OCI-M2 (cell line): Measurements from ENCODE around the gene IKZF3.
"Not testable (repeated sequence)": the region's sequence is repeated elsewhere in the genome, so short reads cannot be mapped to it uniquely, and the experiment has no call there.

Experiments used
- DNase-seq: peaks from one replicate; lab custom pipeline; 2025; ENCODE audit not compliant: unreplicated experiment; lab: John Stamatoyannopoulos, UW

IKZF3 gene

DNA sequence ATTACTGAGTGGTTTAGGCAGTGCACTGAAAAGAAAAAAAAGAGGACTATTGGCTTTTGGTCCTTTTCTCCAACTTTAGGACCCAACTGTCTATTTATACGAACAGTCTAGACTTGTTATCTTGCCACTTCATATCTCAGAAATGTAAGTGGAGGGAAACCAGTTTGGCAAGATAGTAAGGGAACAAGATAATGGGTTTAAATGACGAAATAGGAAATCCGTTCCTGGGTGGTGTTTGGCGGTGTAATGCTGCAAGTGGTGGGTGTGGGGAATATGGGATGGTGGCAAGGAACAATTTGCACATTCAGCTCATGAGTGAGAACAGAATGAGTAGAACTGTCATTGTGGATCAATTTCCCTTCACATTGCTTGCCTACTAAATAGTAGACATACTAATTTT, 81.6 kb downstream of the IKZF3 start:
- DNase-seq = no peak

DNA sequence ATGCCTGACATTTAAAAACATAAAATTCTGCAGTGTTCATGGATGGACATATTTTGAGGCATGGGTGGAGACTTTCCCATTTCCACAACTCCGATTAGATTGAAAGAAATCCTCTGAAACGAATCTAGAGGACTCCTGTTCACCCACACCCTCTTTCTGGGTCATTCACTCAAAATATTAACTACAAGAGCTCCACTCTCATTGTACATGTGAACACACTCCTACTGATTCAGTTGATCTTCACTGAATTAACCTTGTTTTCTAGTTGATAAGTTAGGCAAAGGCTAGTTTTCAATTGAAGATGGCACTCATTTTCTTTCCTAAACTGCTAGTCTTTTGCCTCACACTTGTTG, 82.3 kb downstream of the IKZF3 start:
- no peak for DNase-seq

DNA sequence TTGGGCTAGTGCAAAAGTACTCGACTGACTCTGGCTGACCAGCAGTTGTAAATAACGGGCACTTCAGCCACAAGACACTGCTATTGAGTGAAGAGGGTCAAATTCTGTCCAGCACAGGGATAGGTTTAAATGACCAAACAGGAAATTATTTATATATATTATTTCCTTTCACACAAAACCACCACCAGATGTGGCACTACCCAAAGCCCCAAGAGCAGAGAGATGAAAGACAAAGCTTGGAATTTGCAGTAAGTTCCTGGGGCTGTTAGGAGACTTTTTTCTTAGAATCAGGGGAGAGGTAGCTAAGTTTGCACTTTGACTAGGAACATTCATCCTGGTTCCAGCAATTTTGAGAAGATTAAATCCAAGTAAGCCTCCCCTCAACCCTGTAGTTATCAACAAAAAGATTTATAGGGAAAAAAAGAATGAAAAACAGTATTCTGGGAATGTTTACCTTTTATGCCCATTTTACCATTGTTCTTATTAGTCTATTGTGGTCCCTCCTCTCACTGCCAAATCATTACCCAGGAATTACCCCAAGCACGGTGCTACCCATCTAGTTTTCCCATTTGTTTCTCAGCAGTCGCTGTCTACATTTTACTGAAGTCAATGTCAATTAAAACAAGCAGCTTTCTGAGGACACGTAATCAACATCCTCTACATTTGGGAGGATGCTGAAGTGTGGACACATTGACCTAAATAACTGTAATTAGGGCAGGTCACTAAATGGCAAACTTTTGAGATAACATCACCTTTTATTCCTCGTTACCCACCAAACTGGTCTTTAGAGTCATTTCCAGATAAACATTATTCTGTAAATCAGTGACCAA, 82.9 kb downstream of the IKZF3 start:
- no peak for DNase-seq

DNA sequence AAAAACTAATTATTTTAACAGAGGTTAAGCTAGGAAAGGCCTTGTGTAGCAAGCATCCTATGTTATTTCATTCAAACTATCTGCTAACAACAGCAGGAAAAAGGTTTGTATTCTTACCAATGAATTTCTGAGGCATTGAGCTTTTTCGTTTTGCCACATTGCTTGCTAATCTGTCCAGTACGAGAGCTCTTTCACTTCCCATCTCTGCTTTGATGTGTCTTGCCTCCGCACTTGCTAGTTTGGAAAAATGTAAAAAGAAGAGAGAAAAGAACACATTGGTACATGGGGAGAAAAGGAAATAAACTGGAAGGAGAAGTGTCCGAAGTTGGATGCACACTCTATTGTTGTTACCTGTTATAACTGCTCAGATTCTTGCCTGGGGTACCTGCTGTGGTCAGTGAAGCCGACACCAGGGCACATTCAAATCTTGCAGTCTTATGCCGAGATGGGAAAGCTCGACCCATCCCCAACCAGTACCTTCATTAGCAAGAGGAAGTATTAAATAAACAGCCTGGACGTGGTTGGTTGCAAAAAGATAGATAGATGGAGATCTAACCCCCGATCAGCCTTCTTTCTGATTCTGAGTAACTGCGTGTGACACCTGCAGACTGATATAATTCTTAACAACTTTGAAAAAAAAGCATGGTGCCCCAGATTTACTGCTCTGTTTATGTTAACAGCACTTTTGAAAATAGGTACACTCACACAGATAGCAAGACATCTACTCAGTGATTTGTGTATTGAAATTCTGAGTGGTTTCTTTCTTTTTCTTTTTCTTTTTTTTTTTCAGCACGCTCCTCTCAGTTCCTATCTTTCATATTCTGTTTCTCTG, 86.4 kb downstream of the IKZF3 start:
- DNase-seq = no peak

DNA sequence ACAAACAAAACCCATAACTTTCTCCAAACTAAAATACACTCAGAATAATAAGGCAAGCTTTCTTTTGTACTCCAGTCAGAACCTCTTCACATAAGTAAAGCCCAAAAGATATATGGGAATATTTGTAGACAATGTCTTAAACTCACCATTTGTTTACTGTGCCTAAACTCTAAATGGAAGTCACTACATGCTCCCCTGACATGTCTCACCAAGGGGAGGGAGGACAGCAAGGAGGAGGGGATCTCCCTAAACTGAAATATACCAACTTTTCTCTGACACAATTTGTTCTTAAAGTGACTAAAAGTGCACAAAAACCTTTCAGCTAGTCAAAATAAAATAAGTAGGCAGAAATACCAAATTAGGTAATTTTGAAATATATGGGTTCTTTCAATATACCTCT, 87.9 kb downstream of the IKZF3 start:
- DNase-seq = no peak

DNA sequence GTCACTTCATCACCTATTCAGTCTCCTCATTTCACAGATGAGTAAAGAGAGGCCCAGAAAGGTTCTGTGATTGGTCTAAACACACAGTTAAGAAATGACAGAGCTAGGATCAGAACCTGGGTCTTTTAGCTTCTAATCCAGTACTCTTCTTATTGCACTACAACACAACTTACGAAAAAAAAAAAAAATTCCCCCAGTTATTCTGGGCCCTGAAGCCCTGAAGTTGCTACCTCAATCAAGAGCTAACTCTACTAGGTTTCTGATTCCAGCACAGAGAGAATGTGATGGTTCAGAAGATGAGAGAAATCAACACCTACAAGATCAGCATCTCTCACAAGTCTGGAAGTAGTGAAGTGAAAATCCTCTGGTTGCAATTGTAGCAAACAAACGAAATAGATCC, 89.1 kb downstream of the IKZF3 start:
- no peak for DNase-seq

DNA sequence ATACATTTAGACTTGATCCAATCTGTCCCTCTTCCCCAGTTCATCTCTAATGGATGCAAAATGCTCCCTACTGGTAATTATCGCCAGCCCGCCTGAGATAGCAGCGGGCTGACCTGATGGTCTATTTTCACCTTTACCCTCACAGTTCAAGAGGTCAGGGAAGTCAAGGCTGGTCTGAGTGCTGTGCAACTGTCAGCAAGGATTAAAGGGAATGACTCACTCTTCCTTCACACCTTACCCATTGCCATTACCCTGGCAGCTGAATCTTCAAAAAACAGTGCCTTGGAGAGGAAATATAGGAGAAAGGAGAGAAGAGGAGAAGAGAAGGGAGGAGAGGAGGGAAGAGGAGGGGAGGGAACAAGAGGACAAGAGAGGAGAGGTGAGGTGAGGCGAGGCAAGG, 90.1 kb downstream of the IKZF3 start:
- no peak for DNase-seq

DNA sequence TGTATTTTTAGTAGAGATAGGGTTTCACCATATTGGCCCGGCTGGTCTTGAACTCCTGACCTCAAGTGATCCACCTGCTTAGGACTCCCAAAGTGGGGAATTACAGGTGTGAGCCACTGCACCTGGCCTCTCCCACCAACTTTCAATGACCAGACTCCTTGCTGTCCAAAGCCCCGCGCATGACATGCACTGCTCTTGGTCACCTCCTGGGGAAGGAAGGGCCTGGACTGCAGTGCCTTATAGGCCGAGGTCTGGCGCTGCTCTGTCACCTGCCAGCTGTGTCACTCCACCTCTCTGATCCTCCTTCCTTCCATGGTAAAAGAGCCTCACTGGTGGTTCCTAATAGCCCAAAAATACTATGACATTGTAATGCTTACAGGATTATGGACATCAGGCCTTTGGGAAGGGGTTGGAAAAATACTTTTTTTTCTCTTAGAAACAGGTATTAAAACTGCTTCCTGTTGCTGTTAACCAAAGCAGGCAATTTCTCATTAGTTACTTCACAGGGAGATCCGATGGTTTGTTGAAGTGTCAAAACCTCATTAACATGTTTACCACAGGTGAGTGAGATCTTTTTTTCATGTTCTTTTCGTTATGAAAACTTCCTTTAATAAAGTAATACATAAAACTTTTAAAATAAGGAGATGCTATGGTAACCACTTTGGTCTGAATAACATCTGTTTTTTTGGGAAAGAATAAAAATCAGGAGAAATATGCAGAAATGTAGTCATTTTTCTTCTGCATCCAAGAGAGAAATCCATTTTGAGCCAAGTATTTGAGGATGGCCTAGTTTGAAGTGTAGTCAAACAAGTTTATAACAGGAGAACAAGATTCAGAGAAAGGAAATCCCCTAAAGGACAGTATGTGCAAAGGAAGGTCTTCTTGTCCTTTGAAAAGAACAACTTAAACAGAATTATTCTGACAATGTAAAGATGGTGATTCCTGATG, 90.9 kb downstream of the IKZF3 start:
- no peak for DNase-seq

DNA sequence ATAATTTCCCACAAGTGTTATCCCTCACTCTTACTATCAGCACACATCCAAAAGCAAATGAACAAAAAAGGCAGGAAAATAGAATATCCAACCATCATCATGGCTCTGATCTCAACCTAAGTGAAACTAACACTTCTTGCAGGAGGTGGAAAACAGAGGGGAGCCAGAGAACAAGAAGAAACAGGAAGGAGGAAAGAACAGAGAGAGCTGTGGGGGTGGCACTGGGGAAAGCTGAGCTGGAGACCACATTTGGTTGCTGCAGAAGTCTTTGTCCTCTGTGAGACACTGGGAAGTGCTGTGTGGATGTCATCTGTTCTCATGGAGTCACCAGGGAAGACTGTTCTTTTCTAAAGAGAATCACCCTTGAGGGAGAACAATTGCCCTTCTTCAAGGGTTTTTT, 91.7 kb downstream of the IKZF3 start:
- DNase-seq = no peak

DNA sequence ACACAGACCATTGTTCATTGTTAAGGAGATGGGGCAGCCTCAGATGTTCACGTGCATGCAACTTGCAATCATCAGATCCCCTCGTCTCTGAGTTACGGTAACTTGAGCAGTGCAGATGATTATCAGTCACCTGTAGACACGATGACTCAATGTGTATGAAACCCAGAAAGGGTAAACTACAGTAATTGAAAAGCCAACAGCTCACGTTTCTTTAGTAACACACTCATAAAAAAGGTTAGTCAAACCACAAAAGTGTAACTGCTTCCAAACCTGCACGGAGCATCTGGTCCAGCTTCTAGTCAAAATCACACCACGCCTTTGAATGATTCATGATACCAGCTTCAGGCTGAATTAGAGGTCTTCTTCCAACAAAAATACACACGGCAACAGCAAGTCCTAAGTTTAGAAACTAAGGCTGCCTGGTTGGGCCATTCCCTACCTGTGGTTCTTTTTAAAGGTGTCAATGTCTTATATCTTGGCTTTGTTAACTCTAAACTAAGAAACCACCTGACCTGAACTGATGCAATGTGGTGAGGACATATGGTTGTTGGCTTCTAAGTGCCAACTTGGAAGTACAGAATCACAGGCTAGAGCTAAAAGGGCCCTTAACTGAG, 94.0 kb downstream of the IKZF3 start:
- DNase-seq = no peak

DNA sequence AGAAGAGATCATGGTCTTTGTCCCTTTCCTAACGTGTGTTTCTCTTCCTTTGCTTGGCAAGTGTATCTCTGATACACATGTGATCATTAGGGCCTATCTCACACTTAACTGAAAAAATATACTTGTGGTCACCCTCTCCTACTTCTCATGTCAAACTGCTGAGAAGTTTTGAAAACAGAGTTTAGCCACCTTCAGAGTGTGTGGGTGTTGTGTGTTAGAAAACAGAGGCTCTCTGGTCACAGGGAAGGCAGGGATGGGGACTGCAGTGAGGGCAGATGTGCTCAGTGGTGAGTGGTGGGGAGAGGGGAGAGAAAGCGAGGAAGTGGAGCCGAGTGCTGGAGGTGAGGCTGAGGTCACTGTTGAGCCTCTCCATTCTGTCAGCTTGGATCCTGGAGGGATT, 97.0 kb downstream of the IKZF3 start:
- no peak for DNase-seq

DNA sequence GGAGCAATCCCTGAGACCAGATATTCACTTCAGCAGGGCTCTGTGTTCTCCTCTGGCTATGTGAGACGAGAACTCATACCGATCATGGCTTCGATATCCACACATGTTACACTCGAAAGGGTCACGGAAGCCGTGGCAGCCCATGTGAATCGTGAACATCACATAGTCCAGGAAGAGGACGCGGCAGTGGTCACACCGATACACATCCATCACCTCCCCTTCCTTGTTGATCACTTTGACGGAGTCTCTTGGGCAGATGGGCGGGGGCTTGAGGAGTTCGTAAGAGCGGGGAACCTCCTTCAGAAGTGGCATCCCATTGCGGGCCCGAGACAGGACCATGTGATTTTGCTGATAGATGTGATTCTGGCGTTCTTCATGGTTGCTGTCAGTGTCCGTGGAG, 98.3 kb downstream of the IKZF3 start:
- no peak for DNase-seq

DNA sequence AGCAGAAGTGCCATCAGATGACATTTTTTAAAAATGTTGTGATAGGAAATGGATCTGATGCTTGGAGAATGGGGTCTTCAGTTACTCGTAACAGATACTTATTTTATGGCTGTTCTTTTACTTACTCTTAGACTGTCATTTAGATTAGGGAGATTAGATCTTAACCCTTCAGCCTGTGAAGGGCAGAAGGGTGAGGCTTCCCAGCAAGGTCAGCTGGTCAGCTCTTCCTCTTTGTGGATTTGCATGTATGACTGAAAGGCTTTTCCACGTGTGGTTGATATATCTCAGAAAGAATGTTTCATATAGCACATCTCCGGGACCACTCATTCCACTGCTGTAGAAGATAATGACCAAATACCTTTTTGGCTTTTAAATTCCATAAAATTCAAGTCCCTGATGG, 98.9 kb downstream of the IKZF3 start:
- no peak for DNase-seq

DNA sequence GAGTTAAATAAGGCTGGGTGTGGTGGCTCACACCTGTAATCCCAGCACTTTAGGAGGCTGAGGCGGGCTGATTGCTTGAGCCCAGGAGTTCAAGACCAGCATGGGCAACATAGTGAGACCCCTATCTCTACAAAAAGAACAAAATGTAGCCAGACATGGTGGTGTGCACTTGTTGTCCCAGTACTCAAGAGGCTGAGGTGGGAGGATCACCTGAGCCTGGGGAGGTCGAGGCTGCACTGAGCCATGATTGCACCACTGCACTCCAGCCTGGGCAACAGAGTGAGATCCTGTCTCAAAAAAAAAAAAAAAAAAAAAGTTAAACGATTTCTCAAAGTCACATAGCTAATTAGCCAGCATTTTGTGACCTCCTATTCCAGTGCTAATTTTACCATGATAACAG, 99.9 kb downstream of the IKZF3 start:
- not testable (repeated sequence) for DNase-seq

DNA sequence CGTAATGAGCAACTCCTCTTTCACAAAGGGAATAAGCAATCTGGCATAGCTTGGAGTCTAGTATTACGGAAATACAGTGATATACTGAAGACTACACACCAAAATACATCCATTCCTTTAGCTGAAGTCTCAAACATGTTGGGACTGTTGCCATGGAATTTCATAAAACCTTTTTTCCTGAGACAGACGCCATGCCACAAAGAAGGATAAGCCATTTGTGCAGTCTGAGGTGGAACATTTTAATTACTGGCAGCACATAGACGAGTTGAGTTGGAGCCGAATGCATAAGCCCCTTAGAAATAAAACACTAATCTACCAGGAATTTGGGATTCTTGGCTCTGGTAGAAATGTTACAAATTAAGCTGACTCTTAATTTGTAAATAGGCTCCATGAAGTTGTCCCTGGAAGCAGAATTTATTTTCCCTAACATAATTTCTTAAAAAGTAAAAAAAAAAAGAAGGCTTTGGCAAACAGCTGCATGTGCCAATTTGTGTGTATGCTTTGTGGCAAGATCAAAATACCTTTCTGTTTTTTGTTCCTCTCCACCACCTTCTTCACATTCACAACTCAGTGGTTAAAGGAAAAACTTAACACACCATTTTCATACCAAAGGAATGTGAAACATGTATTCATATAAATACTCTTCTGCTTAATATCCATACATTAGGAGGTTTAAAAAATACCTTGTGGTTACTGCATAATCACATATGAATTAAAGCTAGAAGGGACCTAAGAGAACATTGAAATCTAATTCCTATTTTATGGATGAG, 100.9 kb downstream of the IKZF3 start:
- DNase-seq = no peak

DNA sequence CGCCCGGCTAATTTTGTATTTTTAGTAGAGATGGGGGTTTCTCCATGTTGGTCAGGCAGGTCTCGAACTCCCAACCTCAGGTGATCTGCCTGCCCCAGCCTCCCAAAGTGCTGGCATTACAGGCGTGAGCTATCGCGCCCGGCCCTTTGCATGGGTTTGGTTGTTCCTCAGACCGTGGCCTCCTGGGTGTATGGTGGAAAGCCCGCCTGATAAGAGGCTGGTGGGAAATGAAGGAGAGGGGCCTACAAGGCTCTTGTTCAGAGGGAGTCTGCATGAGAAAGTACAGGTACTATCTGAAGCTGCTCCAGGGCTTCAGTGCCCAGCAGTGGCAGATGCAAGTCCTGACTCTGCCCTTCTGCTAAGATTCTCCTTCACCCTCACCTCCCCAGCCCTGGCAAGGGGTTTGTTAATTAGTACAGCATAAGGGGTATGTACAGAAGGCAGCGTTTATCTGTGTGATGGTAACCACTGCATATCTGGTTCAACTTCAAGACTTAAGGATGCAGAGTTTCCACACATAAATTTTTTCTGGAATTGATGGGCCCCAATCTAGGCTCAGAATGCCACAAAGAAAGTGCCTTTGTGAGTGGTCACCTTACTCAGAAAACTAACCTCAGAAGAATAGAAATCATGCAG, 102.1 kb downstream of the IKZF3 start:
- no peak for DNase-seq

DNA sequence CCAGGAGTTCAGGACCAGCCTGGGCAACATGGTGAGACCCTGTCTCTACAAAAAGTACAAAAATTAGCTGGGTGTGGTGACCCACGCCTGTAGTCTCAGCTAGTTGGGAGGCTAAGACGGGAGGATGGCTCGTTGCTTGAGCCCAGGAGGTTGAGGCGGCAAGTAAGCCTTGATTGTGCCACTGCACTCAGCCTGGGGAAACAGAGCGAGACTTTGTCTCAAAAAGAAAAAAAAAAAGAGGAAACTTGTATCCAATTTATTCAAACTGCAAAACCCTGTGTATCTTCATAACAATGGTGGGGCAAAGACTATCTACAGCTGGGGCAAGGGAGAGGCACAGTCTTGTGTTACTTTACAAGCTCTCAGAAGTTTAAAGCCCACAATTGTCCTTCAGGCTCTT, 104.9 kb downstream of the IKZF3 start:
- no peak for DNase-seq

DNA sequence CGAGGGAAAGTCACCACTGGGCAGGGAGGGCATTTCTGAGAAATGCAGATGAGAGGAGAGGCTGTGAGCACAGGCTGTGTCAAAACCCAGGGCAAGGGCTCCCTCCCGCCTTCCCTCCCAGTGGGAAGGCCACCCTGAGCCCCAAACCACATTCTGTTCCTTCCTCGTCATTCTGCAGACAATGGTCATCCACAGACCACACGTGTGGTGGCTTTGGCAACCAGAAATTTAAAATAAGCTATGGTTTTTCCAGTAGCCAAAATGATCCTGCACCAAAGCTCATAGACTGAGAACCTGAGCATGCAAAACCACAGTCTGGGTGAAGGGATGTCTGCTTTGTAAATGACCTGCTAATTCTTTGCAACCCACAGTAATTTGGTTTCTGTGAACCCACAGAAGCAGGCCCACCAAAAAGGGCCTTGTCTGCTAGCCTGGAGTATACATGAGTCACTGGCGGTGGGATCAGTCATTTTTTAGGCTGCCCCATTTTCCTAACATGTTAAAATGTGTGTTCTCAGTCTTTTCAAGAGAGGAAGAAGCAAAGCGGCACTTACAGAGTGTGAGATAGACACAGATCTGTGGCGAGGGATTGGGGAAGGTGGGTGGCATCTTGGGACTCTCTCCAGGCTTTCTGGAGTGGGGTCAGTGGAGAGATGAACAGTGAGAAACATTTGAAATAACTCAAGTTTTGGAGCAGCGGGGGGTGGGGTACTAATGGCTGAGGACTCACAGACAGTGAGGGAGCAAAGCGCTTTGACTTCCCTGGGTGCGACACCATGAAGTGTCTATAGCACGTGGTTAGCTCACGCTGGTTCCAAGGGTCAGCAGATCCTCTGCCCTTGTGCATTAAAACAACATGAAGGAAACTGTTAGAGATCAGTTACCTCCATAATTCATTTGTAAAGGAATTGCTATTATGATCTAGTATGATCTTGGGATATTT, 105.9 kb downstream of the IKZF3 start:
- DNase-seq = no peak
